SK-N-SH (cell line): ENCODE measurements around the gene SPATA18.

Source experiments
- EP300 ChIP-seq, 2 experiments: IDR thresholded peaks; 2 replicates each; pipeline versions ENCODE4 v1.4.0 to v1.6.1; 2012; ENCODE audit warnings: borderline replicate concordance in 1 of 2, low read depth in 1 of 2, low read length in 1 of 2
- POLR2AphosphoS5 ChIP-seq: IDR thresholded peaks from 2 replicates; pipeline ENCODE4 v1.6.1; 2012; ENCODE audit warnings: low read depth, low read length
- RXRA ChIP-seq: IDR thresholded peaks from 2 replicates; pipeline ENCODE4 v1.4.0; 2012; ENCODE audit warnings: low read depth, mild to moderate bottlenecking, borderline replicate concordance
- TF ChIP-seq, protein P1 (sequence below): IDR thresholded peaks from 2 replicates; pipeline ENCODE4 v1.6.1; 2012; ENCODE audit warnings: mild to moderate bottlenecking, low read depth, low read length, moderate library complexity
- TF ChIP-seq, protein P2 (sequence below): fragments of 200-600 bp; sonication (generic); IDR thresholded peaks from 2 replicates; pipeline ENCODE4 v1.6.1; 2017; ENCODE audit warnings: antibody characterized with exemption, mild to moderate bottlenecking, moderate library complexity
- TF ChIP-seq, protein P3 (sequence below): IDR thresholded peaks from 2 replicates; pipeline ENCODE4 v1.4.0; 2012; ENCODE audit warnings: low read depth, borderline replicate concordance

DNA sequence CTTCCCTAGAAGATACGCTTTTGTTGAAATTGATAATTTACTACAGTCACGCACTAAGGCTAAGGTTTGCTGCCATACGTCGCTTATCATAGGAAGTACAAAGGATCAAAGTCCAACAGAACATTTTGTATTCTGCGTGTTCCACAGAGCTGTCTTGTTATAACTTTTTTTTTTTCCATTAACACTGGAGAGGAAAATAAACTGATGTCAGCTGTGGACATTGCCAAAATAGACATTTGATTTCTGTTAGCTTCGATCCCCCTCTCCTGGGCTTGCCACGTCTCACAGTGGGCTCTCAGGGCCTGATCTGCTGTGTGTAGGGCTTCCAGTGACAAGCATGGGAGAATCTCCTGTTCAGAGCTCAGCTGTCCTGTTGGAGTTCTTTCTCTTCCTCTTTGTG lies 93.3 kb downstream of the SPATA18 start:
- TF ChIP-seq, protein P1, sequence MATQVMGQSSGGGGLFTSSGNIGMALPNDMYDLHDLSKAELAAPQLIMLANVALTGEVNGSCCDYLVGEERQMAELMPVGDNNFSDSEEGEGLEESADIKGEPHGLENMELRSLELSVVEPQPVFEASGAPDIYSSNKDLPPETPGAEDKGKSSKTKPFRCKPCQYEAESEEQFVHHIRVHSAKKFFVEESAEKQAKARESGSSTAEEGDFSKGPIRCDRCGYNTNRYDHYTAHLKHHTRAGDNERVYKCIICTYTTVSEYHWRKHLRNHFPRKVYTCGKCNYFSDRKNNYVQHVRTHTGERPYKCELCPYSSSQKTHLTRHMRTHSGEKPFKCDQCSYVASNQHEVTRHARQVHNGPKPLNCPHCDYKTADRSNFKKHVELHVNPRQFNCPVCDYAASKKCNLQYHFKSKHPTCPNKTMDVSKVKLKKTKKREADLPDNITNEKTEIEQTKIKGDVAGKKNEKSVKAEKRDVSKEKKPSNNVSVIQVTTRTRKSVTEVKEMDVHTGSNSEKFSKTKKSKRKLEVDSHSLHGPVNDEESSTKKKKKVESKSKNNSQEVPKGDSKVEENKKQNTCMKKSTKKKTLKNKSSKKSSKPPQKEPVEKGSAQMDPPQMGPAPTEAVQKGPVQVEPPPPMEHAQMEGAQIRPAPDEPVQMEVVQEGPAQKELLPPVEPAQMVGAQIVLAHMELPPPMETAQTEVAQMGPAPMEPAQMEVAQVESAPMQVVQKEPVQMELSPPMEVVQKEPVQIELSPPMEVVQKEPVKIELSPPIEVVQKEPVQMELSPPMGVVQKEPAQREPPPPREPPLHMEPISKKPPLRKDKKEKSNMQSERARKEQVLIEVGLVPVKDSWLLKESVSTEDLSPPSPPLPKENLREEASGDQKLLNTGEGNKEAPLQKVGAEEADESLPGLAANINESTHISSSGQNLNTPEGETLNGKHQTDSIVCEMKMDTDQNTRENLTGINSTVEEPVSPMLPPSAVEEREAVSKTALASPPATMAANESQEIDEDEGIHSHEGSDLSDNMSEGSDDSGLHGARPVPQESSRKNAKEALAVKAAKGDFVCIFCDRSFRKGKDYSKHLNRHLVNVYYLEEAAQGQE = no peak
- TF ChIP-seq, protein P2, sequence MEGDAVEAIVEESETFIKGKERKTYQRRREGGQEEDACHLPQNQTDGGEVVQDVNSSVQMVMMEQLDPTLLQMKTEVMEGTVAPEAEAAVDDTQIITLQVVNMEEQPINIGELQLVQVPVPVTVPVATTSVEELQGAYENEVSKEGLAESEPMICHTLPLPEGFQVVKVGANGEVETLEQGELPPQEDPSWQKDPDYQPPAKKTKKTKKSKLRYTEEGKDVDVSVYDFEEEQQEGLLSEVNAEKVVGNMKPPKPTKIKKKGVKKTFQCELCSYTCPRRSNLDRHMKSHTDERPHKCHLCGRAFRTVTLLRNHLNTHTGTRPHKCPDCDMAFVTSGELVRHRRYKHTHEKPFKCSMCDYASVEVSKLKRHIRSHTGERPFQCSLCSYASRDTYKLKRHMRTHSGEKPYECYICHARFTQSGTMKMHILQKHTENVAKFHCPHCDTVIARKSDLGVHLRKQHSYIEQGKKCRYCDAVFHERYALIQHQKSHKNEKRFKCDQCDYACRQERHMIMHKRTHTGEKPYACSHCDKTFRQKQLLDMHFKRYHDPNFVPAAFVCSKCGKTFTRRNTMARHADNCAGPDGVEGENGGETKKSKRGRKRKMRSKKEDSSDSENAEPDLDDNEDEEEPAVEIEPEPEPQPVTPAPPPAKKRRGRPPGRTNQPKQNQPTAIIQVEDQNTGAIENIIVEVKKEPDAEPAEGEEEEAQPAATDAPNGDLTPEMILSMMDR = no peak
- TF ChIP-seq, protein P3, sequence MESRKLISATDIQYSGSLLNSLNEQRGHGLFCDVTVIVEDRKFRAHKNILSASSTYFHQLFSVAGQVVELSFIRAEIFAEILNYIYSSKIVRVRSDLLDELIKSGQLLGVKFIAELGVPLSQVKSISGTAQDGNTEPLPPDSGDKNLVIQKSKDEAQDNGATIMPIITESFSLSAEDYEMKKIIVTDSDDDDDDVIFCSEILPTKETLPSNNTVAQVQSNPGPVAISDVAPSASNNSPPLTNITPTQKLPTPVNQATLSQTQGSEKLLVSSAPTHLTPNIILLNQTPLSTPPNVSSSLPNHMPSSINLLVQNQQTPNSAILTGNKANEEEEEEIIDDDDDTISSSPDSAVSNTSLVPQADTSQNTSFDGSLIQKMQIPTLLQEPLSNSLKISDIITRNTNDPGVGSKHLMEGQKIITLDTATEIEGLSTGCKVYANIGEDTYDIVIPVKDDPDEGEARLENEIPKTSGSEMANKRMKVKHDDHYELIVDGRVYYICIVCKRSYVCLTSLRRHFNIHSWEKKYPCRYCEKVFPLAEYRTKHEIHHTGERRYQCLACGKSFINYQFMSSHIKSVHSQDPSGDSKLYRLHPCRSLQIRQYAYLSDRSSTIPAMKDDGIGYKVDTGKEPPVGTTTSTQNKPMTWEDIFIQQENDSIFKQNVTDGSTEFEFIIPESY = no peak
- TF ChIP-seq POLR2AphosphoS5 (no peak), RXRA (no peak), EP300 (IDR thresholded peaks at IDR 0.05; ENCODE audit: borderline replicate concordance in 1 of 2, low read depth in 1 of 2, low read length in 1 of 2) (no peak)
